Superior temporal gyrus (tissue), 1 donor: ENCODE results near the gene TMEFF2.
"Not testable (repeated sequence)": the region's sequence is repeated elsewhere in the genome, so short reads cannot be mapped to it uniquely, and the experiment has no call there.

Source experiments
- DNase-seq: peaks from one replicate; pipeline ENCODE4 v3.0.0-alpha.2; 2016; ENCODE audit errors: extremely low spot score

Gene TMEFF2

DNA sequence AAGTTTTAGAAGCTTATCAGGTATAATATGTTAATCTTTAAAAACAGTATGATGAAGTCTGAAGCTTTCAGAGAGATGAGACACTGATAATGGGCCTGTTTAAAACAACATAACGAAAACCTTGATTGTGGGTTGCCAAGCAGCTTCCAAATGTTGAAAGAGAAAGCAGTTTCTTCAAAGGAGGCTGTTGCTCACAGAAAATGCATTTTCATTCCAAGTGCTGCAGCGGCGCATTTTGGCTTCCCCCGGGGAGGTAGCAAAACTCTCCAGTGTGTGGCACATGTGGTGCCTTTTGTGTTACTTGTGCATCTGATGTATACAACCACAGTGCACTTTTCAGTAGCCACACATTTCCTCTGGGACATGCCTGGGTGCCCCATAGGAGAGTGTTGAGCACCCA, 66.1 kb downstream of the TMEFF2 start:
- DNase-seq = no peak

DNA sequence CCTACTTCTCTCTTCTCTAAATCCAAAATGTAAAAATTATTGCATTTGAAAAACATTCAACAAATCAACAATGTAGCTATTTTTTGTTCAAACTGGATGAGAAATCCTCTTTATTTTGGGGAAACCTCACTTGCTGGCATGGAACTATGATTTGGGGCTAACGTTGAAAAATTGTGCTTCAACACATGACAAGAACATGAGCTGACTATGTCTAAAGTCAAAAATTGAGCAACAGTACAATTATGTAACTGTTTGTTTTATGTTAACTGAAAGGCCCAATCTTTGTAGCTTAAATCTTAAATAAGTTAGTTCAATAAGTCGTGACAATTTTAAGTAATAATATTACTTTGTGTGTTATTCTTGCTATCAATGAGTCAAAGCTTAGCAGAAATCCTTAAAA, 67.3 kb downstream of the TMEFF2 start:
- no peak for DNase-seq

DNA sequence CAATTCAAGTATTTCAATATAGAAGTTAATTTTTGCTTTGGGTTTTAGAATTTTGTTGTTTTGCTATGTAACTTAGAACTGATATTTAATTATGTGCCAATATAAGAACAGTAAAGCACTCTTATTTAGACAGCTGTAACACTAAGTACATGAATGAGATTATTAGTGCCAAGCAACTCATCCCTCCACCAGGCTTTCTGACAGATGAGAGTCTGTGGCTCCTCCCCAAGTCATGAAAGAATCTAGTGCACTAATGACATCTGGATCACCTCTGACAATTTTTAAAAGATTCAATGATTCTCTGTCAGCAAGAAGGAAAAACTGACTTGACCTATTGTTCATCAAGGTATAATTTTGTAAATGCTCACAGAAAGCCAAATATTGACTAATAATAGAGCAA, 67.8 kb downstream of the TMEFF2 start:
- DNase-seq = no peak

DNA sequence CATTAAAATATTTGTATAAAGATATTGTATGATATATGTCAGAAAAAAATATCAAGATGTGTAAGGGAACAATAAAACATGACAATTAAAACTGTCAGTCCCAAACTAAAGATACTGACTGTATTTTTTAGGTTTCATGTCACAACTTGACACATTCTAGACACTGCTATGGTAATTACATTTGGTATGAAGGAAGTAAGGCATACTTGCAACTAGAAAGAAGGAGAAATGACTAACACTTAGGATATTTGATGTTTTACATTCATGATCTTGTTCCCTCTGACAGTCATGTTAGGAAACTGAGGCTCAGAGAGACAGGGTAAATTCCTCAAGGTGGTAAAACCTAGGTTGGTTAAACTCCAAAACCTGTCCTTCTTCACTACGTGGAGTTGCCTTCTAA, 68.3 kb downstream of the TMEFF2 start:
- DNase-seq = no peak

DNA sequence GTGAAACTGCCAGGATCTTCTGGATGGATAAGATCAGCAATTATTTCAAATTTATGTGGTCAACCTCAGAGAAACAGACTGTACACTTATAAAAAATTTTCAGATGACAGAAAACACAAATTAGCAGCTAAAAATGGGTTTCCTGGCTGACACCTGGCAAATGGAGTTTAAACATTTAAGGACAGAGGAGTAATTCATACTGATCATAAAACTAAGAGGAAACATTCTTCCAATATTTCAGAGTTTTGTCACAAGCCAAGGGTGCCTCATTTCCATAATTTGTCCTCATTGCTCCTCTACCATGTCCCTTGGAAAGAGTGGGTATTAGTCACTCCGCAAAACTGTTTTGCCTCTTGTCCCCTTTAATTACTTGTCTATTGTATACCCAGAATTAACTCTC, 70.2 kb downstream of the TMEFF2 start:
- DNase-seq = no peak

DNA sequence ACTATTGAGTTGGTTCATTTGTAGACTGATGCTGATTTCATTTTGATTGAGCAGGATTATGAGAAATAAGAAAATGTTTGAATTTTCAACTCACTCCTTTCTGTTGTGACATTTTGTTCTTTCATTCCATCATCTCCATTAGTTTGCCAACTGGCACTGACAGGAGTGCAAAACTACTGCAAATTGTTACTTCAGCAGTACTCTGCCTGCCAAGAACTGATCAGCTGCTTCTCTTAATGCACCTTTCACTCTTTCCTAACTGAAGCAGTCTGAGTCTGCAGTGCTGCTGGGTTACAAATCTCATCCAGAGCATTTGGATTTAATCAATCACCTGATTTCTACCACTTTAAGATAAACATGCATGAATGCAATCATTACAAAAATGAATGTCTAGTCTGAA, 70.9 kb downstream of the TMEFF2 start:
- peak; percentile 81 for DNase-seq

DNA sequence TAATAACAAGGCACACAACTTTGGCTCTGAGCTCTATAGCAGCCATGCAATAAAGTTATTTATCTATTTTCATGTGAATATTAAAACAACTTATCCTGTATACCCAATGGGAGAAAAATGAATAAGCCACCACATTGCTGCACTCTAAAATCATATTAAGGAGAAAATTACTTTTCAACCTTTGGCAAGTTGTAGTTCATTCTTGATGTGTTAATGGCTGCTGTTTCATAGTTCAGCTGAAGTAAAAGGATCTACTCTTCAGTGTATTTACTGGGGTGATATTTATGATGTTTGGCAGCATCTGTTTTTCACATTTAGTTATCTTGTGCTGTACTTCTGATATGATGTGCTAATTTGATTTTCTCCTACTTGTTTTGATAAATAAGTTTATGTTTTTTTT, 71.8 kb downstream of the TMEFF2 start:
- no peak for DNase-seq

DNA sequence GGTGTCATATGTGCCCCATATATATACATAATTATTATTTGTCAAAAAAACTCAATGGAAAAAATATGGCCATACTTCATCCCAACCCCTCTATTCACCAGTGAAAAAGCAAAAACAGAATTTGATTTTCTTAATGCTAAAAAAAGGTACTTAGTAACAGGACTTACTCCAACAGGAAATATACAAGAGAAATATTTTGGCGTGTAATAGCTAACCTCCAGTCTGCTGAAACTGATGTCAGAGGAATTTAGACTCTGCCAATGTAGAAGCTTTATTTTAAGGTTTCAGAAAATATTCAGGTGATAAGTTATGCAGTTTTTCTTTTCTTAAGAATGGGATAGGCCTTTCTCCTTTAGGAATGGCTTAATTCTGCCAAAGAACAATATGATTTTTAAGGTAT, 72.6 kb downstream of the TMEFF2 start:
- no peak for DNase-seq

DNA sequence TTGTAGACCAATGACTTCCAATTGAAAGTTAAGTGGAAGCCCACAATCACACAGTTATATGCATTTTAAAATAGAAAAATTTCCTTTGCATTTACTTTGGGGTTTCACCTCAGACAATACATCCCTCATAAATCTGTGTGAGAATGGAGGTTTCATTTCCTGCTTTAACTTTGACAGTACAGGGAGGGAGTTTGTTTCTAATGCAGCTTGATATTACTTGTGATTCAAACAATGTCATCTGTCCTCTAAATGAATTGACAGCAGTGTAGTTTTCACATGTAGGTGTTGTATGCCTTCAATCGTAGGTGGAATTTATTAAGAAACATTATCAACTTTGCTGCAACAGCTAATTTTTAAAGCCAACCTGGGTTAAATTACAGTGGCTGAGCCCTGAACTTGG, 75.2 kb downstream of the TMEFF2 start:
- no peak for DNase-seq

DNA sequence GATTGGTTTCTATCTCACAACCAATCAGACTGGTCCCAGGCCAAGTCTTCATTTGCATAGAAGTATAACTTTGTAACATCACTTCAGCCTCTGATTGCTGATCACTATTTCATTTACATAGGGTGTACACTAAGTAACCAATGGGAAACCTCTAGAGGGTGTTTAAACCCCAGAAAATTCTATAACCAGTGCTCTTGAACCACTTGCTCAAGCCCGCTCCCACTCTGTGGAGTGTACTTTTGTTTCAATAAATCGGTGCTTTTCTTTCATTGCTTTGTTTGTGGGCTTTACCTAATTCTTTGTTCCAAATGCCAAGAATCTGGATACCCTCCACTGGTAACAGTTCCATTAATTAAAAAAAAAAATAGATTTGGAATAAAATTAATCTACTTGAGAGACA, 77.0 kb downstream of the TMEFF2 start:
- DNase-seq = no peak

DNA sequence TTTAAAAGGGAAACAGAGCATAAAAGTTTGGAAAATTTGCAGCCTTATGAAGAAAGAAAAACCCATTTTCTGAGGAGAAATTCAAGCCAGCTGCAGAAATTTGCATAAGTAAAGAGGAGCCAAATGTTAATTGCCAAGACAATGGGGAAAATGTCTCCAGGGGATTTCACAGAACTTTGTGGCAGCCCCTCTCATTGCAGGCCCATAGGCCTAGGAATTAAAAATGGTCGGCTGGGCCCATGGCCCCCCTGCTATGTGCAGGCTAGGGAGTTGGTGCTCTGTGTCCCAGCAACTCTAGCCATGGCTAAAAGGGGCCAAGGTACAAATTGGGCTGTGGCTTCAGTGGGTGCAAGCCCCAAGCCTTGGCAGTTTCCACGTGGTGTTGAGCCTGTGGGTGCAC, 83.2 kb downstream of the TMEFF2 start:
- DNase-seq = not testable (repeated sequence)

DNA sequence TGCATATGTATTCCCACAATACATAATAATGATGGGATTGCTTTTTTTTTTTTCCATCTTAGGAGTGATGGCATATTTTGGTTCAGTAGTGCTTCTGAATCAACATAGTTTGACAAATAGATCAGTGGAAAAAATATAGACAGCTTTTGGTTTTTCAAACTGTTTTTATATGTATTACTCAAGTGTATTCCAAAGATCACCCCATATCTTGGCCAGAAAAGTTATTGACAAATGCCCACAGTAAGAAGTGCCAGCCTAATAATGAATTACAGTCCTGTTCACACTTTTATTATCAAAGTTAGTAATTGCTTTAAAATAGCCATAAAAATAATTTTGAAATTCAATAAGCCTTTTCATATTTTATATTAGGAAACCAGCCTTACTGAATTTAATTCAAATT, 95.0 kb downstream of the TMEFF2 start:
- no peak for DNase-seq

DNA sequence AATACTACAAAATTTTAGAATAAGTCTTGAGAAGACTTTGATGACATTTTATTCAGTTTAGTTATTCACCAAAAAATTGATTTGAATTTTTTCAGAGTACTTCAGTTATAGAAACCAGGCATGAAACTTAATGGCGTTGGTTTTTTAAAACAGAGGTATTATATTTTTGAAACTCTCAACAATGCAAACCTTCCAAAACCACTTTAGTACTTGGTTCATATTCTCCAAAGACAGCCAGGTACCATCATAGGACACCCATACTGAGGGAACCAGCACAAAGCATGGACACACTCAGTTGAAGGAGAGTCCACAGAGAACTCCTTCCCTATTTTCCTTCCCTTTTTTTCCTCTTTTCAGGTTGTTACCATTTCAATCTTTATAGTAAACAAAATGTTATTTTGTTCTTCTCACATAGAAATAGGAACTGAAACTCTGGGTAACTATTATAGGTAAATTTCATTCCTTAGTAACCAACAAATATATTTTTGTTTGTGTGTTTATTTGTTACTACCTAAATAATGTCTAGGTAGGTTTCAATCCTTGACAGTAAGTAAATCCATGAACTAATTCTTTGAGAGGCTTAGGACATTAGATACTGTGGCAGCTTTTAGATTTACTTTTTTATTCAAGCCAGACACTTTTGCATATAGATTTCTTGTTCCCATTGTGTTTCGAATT, 95.8 kb downstream of the TMEFF2 start:
- no peak for DNase-seq

DNA sequence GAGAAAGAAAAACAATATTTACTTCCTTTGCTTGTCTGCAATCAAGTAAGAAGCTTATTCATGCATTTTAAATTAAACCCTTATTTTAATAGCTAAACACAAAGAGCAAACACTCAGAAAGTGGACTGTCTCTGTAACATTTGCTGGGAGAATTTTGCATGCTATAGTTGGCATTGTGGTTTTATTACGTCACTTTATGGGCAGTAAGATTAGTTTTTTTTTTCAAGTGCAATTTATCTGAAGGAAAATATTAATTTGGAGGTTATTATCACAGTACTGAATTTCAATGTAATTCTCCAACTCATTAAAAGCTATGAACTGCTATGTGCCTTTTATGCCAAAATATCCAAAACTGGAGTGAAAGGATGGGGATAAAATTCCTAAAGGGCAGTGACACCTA, 103.3 kb downstream of the TMEFF2 start:
- DNase-seq = no peak

DNA sequence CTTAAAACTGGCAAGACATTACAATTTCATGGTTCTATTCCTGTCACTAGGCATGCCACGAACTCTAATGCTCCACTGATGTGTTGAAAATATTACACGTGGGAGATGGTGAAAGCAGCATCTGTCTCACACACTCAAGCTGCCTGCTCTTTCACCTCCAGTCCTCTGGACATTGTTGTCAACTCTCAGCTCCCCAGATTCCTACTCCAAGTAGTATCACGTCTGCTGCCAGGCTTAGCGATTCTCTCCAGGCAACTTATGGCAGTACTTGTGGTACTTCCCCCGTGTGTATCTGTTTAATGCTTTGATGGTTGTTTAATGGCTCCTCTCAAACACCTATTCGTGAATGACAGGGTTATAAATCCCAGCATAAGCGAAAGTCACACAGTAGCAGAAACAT, 103.8 kb downstream of the TMEFF2 start:
- DNase-seq = no peak

DNA sequence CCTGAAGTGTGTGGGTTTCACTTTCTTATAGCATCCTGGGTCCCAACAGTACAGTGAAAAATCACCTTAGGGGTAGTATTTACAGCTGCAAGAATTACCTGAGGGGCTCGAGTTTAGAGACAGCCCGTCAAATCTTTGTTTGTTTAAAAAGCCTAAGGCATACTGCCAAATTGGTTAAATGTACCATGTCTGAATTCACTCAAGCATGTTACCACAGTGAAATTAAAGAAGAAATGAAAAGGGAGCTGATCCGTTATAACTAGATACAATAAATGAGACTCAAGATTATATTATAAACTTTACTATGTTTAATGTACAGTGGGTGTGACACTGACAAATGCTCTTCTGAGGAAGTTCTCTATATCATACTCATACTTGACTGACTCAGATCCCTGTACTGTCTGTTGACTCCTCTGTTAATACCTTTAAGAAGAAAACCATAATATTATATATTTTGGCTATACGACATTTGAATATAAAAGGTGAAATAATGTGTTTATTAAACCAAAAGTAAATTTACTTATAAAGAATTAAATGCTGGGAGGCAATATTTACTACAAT, 107.3 kb downstream of the TMEFF2 start:
- no peak for DNase-seq

DNA sequence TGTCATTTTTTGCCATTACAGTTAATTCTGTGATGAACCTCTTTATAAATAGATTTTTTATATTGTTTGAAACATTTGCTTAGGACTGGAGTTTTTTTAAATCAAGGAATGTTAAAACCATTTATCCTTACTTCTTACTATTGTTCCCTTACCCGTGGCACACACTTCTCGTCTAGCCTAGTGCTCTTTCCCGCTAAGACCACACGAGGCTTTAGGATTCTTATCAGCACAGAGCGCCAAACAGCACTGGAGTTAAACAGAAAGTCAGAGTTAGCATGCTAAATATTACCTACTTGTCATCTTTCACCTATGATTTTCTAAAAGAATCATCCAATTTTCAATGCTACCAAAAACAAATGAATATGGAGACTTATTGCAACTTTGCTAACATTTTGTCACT, 112.6 kb downstream of the TMEFF2 start:
- no peak for DNase-seq

DNA sequence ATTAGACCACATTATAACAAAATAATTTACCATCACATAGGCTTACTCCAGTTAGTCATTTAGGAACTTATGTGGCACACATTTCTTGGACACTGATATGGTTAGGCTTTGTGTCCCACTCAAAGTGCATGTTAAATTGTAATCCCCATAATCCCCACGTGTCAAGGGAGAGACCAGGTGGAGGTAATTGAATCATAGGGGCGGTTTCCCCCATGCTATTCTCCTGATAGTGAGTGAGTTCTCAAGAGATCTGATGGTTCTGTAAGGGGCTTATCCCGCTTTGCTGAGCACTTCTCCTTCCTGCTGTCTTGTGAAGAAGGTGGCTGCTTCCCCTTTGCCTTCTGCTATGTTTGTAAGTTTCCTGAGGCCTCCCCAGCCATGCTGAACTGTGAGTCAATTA, 114.6 kb downstream of the TMEFF2 start:
- DNase-seq = not testable (repeated sequence)

DNA sequence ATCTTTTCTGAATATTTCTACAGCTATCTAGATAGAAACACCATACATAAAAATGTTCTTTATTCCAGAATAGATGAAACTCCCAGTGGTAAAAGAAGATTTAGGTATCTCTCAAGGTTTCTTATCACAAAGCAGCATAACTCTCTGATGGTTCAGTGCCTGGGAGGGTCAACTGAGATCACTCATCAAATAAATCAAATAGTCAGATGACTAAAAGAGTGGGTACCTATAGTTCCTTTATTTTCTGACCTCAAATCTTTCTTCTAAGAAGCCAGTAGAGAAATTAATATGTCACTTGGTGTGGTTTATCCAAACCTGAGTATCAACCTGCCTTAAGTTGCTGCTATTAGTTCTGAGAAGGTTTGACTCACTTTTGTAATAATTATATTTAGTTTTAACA, 120.9 kb downstream of the TMEFF2 start:
- no peak for DNase-seq

DNA sequence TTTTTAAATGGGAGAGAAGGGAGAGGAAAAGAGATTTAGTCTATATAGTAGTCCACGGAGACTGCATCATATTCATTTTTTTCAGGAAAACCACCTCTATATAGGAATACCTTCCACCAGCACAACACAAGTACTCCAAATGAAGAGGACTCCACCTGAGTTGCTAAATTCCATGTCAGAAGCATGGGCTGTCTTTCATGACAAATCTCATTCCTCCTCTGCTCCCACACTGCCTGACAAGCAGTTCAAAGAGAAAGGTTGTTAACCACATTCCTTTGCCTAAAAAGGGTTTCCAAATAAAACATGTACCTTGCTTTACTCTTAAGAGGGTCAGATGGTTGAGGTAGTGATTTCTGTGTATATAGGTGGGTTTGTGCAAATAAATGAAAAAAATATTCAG, 122.0 kb downstream of the TMEFF2 start:
- DNase-seq = no peak

DNA sequence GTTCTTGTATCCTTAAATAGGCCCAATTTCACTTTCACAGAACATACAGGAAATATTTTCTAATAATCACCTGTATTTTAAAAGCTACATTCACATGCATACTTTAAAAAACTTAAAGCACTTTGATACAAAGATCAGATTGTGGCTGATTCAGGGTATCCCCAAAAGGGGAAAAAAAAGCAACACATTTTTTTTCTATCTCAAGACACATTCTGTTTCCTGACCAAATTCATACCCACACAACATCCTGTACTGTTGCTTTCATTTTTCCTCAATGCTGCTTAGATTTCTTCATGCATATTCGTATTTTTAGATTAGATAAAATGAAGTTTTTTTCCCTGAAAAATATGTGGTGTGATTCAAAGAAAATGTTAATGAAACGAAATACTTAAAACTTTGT, 122.5 kb downstream of the TMEFF2 start:
- no peak for DNase-seq

DNA sequence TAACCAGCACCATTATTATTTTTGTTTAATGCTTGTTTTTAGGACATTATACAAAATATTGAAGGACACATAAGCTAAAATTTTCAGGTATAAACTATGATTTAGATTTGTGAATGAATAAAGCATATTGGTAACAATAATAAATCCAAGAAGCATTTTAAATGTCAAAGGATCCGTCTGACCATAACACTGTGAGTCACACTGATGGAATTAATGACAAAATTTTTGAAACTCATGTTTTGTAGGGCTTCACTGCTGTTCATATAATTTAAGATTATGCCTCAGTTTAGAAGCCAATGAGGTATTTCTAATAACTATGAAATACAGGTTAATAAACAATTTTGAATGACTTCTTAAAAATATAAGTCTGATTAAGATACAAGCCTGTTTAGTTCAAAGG, 124.6 kb downstream of the TMEFF2 start:
- DNase-seq = no peak

DNA sequence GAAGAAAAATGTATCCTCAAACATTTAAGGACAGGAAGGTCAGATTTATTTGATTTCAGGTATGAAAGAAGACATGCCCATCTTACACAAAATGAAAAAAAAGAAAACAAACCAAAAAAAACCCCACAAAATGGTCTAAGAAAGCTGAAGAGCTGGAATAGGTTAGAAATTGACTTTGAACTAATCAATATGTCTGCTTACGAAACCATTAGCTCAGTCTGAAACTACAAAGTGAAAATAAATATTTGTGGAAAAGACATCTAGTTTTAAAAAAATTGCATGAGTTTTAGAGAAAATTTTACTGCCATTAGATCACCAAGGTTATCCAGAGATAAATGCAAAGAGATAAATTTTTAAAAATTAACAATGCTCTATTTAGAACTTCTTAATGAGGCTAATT, 125.3 kb downstream of the TMEFF2 start:
- DNase-seq = no peak

DNA sequence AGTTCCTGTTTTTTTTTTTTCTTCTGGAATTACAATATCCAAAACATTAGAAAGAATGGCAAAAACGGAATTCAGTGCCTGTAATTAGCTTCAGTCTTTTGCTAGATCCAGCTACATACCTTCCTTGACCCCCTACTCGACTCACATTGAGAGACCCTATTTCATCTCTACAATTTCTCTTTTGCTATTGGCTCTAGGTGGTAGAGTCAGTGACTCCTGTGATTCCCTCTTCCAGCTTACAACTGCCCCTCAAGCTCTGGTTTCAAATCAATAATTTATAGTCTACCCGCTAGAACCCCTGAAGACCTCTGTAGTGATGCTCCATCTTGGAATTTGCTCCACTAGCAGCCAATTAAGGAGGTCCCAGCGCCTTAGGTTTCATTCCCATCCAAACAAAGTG, 125.8 kb downstream of the TMEFF2 start:
- DNase-seq = no peak
